ENCODE results near the gene CLSTN2. TPM values are rescaled to one million over a fixed set of nuclear protein-coding genes. Genes with fewer than 3 reads are reported as not detected.

The CLSTN2 gene
- total RNA-seq, 2 donors from 2014 or later, result 13.6 to 28.3 TPM

DNA sequence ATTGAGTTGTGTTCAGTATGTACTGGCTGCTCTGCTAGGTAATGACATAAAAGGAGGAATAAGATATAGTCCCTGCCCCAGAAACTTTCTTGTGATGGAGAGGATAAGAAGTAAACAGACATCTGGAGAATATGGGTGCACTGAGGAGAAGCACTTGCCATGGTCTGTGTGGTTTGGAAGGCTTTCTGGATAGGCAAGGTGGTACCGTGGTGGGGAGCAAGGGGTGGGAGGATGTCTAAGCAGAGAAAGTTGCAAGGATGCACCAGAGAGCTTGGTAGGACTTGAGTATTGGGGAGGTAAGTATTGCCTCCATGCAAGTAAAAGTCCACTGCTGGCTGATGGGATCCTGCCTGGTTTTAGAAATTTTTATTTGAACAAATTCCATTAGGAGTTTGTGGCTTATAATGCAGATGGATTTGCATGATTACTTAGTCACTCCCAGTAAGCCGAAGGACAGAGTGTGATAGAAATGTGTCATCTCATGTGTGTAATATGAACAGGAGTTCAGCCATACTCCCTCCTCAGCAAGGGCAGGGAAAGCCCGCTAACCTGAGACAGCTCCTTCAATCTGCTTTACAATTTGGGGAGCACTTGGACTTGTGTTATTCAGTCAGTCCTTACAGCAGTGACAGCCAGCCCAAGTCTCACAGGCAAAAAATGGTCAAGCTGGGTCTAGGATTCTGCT is 53.6 kb downstream of the CLSTN2 start:
- Histone ChIP-seq H3K27me3 (no peaks in the 10 kb centered on the region), H3K4me1 (no peaks in the 10 kb centered on the region), H3K9me3 (no peaks in the 10 kb centered on the region), H3K27ac (no peak overlapping the region), H3K4me3 (no peak overlapping the region), H3K36me3 (no peaks in the 10 kb centered on the region)
- TF ChIP-seq, protein P1, sequence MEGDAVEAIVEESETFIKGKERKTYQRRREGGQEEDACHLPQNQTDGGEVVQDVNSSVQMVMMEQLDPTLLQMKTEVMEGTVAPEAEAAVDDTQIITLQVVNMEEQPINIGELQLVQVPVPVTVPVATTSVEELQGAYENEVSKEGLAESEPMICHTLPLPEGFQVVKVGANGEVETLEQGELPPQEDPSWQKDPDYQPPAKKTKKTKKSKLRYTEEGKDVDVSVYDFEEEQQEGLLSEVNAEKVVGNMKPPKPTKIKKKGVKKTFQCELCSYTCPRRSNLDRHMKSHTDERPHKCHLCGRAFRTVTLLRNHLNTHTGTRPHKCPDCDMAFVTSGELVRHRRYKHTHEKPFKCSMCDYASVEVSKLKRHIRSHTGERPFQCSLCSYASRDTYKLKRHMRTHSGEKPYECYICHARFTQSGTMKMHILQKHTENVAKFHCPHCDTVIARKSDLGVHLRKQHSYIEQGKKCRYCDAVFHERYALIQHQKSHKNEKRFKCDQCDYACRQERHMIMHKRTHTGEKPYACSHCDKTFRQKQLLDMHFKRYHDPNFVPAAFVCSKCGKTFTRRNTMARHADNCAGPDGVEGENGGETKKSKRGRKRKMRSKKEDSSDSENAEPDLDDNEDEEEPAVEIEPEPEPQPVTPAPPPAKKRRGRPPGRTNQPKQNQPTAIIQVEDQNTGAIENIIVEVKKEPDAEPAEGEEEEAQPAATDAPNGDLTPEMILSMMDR (IDR thresholded peaks at IDR 0.05), result no peak
- no peak for DNase-seq (ENCODE audit: low spot score)

DNA sequence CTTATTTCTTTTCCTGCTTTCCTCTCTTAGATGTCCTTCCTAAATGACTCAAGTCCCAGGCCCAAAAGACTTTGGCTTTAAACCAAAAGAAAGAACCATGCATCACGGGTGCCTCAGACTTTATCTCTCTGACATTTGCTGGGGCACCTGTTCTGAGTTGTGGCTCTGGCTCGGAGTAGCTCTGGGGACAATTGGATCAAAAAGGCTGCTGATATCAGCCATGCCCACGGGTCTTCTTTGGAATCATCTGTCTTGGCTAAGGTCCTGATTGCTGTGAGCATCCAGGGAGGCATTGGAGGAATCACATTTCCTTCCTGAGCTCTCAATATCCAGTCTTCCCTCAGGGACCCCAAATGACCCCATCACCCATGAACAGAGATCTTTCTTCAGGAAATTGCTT is 59.9 kb downstream of the CLSTN2 start:
- Histone ChIP-seq H3K27me3 (no peaks in the 10 kb centered on the region), H3K4me3 (no peak overlapping the region), H3K36me3 (no peaks in the 10 kb centered on the region), H3K4me1 (no peaks in the 10 kb centered on the region), H3K9me3 (no peaks in the 10 kb centered on the region), H3K27ac (no peak overlapping the region)
- TF ChIP-seq, protein P1 (IDR thresholded peaks at IDR 0.05), result no peak
- DNase-seq (ENCODE audit: low spot score), result peak; percentile 34

DNA sequence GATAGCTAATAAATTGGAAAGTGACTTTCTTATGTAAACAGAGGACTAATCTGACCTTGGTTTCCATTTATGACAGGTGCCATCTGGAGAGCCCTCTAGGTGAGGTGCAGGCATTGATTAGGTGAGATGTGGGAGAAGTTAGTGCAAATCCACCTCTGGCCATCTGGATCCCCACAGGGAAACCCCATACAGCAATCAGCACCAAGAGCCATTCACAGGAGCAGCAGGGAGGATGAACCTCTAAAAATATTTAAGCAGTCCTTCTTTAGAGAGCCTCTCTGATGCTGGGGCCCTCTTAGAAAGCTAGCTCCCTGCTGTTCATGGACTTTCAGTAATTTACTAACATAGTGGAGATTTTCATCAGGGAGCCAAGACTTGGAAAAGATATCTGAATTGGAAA is 69.3 kb downstream of the CLSTN2 start:
- Histone ChIP-seq H3K27ac (no peak overlapping the region), H3K9me3 (no peaks in the 10 kb centered on the region), H3K4me3 (no peak overlapping the region), H3K4me1 (peaks cover 0 to 6% of the 10 kb centered on the region in 2 donors), H3K36me3 (no peaks in the 10 kb centered on the region), H3K27me3 (no peaks in the 10 kb centered on the region)
- DNase-seq (ENCODE audit: low spot score), result no peak
- TF ChIP-seq, protein P1 (IDR thresholded peaks at IDR 0.05), result no peak

DNA sequence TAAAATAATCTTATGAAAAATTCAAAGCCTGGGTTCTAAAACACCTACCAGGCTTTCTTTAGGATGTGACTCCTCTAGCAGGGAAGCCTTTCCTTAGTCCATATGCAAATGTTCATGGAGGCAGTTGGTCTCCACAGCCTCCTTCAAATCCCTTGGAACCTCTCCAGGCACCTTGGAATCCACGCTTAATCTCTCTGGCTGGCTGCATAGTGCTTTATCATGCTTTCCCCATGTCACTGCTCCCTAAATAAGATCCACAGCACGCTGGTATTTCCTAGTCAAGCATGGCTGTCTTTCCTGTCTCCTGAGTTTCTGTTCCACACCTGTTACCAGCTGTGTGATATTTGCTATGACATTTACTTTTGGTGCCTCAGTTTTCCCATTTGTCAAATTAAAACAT is 71.3 kb downstream of the CLSTN2 start:
- peak; percentile 56 for DNase-seq (ENCODE audit: low spot score)
- no peak overlapping the region for H3K27ac ChIP-seq
- H3K36me3 ChIP-seq, result no peaks in the 10 kb centered on the region
- H3K27me3 ChIP-seq, result no peaks in the 10 kb centered on the region
- peaks cover 0 to 6% of the 10 kb centered on the region in 2 donors for H3K4me1 ChIP-seq
- TF ChIP-seq, protein P1 (IDR thresholded peaks at IDR 0.05), result no peak
- no peak overlapping the region for H3K4me3 ChIP-seq
- no peaks in the 10 kb centered on the region for H3K9me3 ChIP-seq

DNA sequence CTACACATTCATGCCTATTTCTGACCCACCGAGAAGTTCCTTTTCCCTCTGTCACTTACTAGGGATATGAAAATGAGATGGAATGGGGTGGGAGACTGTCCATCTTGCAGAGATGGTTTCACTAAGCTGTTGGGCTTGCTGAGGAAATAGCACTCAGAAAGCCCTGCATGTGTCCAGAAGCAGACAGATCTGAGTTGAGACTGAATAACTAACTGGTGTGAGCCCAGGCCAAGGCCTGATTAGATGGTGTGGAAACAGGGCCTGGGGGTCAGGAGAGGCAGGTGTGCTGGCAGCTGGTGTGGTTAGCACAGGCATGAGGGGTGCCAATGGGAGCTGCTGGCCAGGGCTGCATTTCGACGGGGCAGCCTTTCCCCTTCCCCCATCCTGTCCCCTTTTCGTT is 72.1 kb downstream of the CLSTN2 start:
- Histone ChIP-seq H3K27me3 (no peaks in the 10 kb centered on the region), H3K36me3 (no peaks in the 10 kb centered on the region), H3K27ac (no peak overlapping the region), H3K9me3 (no peaks in the 10 kb centered on the region), H3K4me1 (peaks cover 0 to 6% of the 10 kb centered on the region in 2 donors), H3K4me3 (no peak overlapping the region)
- TF ChIP-seq, protein P1 (IDR thresholded peaks at IDR 0.05), result no peak
- no peak for DNase-seq (ENCODE audit: low spot score)

All from right atrium auricular region (tissue), 2 donors.